Neural progenitor cell (in vitro differentiated cells): ENCODE results near the gene RNF222. TPM values are rescaled to one million over a fixed set of nuclear protein-coding genes. Genes with fewer than 3 reads are reported as not detected.
A peak's percentile ranks its signal among the peaks of the same experiment; 100 is the strongest.
"Not testable (repeated sequence)": the region's sequence is repeated elsewhere in the genome, so short reads cannot be mapped to it uniquely, and the experiment has no call there.

Experiments used
- DNase-seq: peaks from one replicate; pipeline ENCODE4 v3.0.0-alpha.2; 2016; ENCODE audit warnings: low spot score
- H2AFZ ChIP-seq: fragments of 200-600 bp; sonication (generic); replicated peaks from 2 replicates; pipeline ENCODE4 v1.6.1; 2016; ENCODE audit warnings: antibody characterized with exemption
- H3F3A ChIP-seq: fragments of 200-600 bp; sonication (generic); 2 replicates; pipeline ENCODE4 v1.6.1; 2016; ENCODE audit warnings: antibody characterized with exemption, low read depth
- H3K27ac ChIP-seq: fragments of 200-600 bp; sonication (generic); 2 replicates; pipeline ENCODE4 v1.5.1; 2016; ENCODE audit warnings: mild to moderate bottlenecking
- H3K27me3 ChIP-seq: fragments of 200-600 bp; sonication (generic); 2 replicates; pipeline ENCODE4 v1.6.1; 2016; ENCODE audit warnings: mild to moderate bottlenecking, moderate library complexity
- H3K36me3 ChIP-seq: fragments of 200-600 bp; sonication (generic); 2 replicates; pipeline ENCODE4 v1.5.1; 2016
- H3K4me1 ChIP-seq: fragments of 200-600 bp; sonication (generic); 2 replicates; pipeline ENCODE4 v1.6.1; 2016; ENCODE audit warnings: mixed run types
- H3K4me2 ChIP-seq: fragments of 200-600 bp; sonication (generic); 2 replicates; pipeline ENCODE4 v1.6.1; 2016
- H3K4me3 ChIP-seq: fragments of 200-600 bp; sonication (generic); 2 replicates; pipeline ENCODE4 v1.5.1; 2016
- H3K79me2 ChIP-seq: fragments of 200-600 bp; sonication (generic); 2 replicates; pipeline ENCODE4 v1.6.1; 2016; ENCODE audit warnings: low read depth
- H3K9ac ChIP-seq: fragments of 200-600 bp; sonication (generic); 2 replicates; pipeline ENCODE4 v1.6.1; 2016
- H3K9me3 ChIP-seq: fragments of 200-600 bp; sonication (generic); 2 replicates; pipeline ENCODE4 v1.5.1; 2016; ENCODE audit warnings: low read depth
- H4K20me1 ChIP-seq: fragments of 200-600 bp; sonication (generic); 2 replicates; pipeline ENCODE4 v1.6.1; 2016; ENCODE audit warnings: low read depth
- H3K27ac Mint-ChIP-seq: 3 replicates; pipeline ENCODE4 v1.8.0; 2021; ENCODE audit warnings: mixed read lengths
- H3K27me3 Mint-ChIP-seq: 2 replicates; pipeline ENCODE4 v1.8.0; 2022; ENCODE audit warnings: low read depth, mild to moderate bottlenecking, inconsistent platforms, moderate library complexity, mixed read lengths; ENCODE audit not compliant: insufficient read depth
- H3K36me3 Mint-ChIP-seq: 3 replicates; pipeline ENCODE4 v1.8.0; 2021; ENCODE audit warnings: mixed read lengths
- H3K4me1 Mint-ChIP-seq: 3 replicates; pipeline ENCODE4 v1.8.0; 2021; ENCODE audit warnings: mixed read lengths
- H3K4me3 Mint-ChIP-seq: 3 replicates; pipeline ENCODE4 v1.8.0; 2021; ENCODE audit warnings: mild to moderate bottlenecking, moderate library complexity, mixed read lengths
- H3K9me3 Mint-ChIP-seq: 3 replicates; pipeline ENCODE4 v1.8.0; 2020; ENCODE audit warnings: mixed read lengths
- EZH2 ChIP-seq: fragments of 200-600 bp; sonication (generic); IDR thresholded peaks from 2 replicates; pipeline ENCODE4 v1.6.1; 2017; ENCODE audit warnings: antibody characterized with exemption, mild to moderate bottlenecking, moderate library complexity
- EZH2phosphoT487 ChIP-seq: fragments of 200-600 bp; sonication (generic); IDR thresholded peaks from 2 replicates; pipeline ENCODE4 v1.6.1; 2017; ENCODE audit warnings: antibody characterized with exemption
- total RNA-seq: library from RNA; depleted of rRNA; stranded (reverse); fragments of >200 nt; gene quantifications from 2 replicates; pipeline ENCODE4 v1.2.3, GENCODE V29; 2015; ENCODE audit warnings: low replicate concordance
- TF ChIP-seq, protein P1 (sequence below): fragments of 200-600 bp; sonication (generic); IDR thresholded peaks from 2 replicates; pipeline ENCODE4 v1.5.1; 2017; ENCODE audit warnings: antibody characterized with exemption, mild to moderate bottlenecking

Gene RNF222
- total RNA-seq, 1 donor from 2014 or later: not detected

- no peak overlapping the region for H3K4me2 ChIP-seq
- no peak overlapping the region for H3K9ac ChIP-seq
- H3K4me3 ChIP-seq: no peak overlapping the region
- Mint-ChIP-seq H3K27me3 (no peaks in the 10 kb centered on the region), H3K9me3 (peaks cover 2% of the 10 kb centered on the region), H3K36me3 (peaks cover 5% of the 10 kb centered on the region), H3K27ac (no peak overlapping the region), H3K4me3 (no peak overlapping the region), H3K4me1 (peaks cover 4% of the 10 kb centered on the region)
- H4K20me1 ChIP-seq: no peaks in the 10 kb centered on the region
- H3K27ac ChIP-seq: no peak overlapping the region
- no peaks in the 10 kb centered on the region for H3F3A ChIP-seq
- no peaks in the 10 kb centered on the region for H3K27me3 ChIP-seq
- H3K4me1 ChIP-seq: no peaks in the 10 kb centered on the region
- no peaks in the 10 kb centered on the region for H3K9me3 ChIP-seq
- DNase-seq: no peak
- TF ChIP-seq, protein P1, sequence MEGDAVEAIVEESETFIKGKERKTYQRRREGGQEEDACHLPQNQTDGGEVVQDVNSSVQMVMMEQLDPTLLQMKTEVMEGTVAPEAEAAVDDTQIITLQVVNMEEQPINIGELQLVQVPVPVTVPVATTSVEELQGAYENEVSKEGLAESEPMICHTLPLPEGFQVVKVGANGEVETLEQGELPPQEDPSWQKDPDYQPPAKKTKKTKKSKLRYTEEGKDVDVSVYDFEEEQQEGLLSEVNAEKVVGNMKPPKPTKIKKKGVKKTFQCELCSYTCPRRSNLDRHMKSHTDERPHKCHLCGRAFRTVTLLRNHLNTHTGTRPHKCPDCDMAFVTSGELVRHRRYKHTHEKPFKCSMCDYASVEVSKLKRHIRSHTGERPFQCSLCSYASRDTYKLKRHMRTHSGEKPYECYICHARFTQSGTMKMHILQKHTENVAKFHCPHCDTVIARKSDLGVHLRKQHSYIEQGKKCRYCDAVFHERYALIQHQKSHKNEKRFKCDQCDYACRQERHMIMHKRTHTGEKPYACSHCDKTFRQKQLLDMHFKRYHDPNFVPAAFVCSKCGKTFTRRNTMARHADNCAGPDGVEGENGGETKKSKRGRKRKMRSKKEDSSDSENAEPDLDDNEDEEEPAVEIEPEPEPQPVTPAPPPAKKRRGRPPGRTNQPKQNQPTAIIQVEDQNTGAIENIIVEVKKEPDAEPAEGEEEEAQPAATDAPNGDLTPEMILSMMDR: no peak
- TF ChIP-seq EZH2phosphoT487: no peak
- no peak for TF ChIP-seq EZH2
- no peaks in the 10 kb centered on the region for H3K36me3 ChIP-seq
- H3K79me2 ChIP-seq: no peaks in the 10 kb centered on the region
- H2AFZ ChIP-seq: no peak overlapping the region
Observed at GRCh38 chr17:8354236-8354635, 43.4 kb downstream of the RNF222 start.

DNA sequence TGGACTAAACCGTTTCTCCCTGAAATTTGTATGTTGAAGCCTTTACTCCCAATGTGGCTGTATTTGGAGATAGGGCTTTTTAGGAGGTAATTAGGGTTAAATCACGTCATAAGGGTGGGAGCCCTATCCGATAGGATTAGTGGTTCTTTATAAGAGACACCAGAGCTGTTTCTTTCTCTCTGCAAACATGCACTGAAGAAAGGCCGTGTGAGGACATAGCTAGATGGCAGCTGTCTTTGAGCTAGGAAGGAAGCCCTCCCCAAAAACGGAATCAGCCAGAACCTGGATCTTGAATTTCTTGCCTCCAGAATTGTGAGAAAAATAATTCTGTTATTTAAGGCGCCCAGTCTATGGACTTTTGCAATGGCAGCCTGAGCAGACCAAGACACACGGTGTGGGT lies 43.9 kb downstream of the RNF222 start:
- TF ChIP-seq, protein P1: no peak
- TF ChIP-seq EZH2phosphoT487: no peak
- TF ChIP-seq EZH2: no peak
- Histone ChIP-seq H3K36me3 (no peaks in the 10 kb centered on the region), H3K9me3 (no peaks in the 10 kb centered on the region), H3F3A (no peaks in the 10 kb centered on the region), H3K27me3 (no peaks in the 10 kb centered on the region), H3K79me2 (no peaks in the 10 kb centered on the region), H2AFZ (no peak overlapping the region), H3K4me2 (no peak overlapping the region), H4K20me1 (no peaks in the 10 kb centered on the region), H3K4me3 (no peak overlapping the region), H3K27ac (no peak overlapping the region), H3K4me1 (no peaks in the 10 kb centered on the region), H3K9ac (no peak overlapping the region)
- peaks cover 2% of the 10 kb centered on the region for H3K9me3 Mint-ChIP-seq
- H3K27ac Mint-ChIP-seq: no peak overlapping the region
- H3K36me3 Mint-ChIP-seq: peaks cover 5% of the 10 kb centered on the region
- no peaks in the 10 kb centered on the region for H3K27me3 Mint-ChIP-seq
- H3K4me1 Mint-ChIP-seq: peaks cover 4% of the 10 kb centered on the region
- no peak overlapping the region for H3K4me3 Mint-ChIP-seq
- no peak for DNase-seq

DNA sequence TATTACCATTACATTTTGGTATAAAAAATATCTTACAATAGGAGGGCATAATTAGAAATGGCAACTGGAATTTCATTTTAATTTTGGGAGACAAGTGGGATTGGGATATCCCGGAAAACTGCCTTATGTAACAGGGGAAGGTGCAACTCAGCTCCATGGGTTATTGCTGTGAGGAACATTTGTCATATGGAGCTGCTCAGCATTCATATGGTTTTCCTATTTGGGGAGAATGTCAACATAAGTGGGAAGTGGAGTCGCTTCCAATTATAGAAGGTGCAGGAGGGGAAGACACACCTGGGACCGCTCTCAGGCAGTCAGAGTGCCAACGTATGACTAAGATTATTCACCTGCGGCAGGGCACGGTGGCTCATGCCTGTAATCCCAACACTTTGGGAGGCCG lies 47.3 kb downstream of the RNF222 start:
- H4K20me1 ChIP-seq: no peaks in the 10 kb centered on the region
- TF ChIP-seq, protein P1: no peak
- no peak for TF ChIP-seq EZH2
- TF ChIP-seq EZH2phosphoT487: no peak
- H3F3A ChIP-seq: no peaks in the 10 kb centered on the region
- H3K9ac ChIP-seq: no peak overlapping the region
- H3K9me3 ChIP-seq: no peaks in the 10 kb centered on the region
- no peak overlapping the region for H3K27ac ChIP-seq
- Mint-ChIP-seq H3K27me3 (peaks cover 2% of the 10 kb centered on the region), H3K27ac (no peak overlapping the region), H3K4me3 (no peak overlapping the region), H3K4me1 (peaks cover 4% of the 10 kb centered on the region), H3K36me3 (no peaks in the 10 kb centered on the region), H3K9me3 (peaks cover 3% of the 10 kb centered on the region)
- no peaks in the 10 kb centered on the region for H3K79me2 ChIP-seq
- H3K4me3 ChIP-seq: no peak overlapping the region
- no peak for DNase-seq
- no peak overlapping the region for H2AFZ ChIP-seq
- no peak overlapping the region for H3K4me2 ChIP-seq
- H3K4me1 ChIP-seq: no peaks in the 10 kb centered on the region
- H3K27me3 ChIP-seq: no peaks in the 10 kb centered on the region
- no peaks in the 10 kb centered on the region for H3K36me3 ChIP-seq

DNA sequence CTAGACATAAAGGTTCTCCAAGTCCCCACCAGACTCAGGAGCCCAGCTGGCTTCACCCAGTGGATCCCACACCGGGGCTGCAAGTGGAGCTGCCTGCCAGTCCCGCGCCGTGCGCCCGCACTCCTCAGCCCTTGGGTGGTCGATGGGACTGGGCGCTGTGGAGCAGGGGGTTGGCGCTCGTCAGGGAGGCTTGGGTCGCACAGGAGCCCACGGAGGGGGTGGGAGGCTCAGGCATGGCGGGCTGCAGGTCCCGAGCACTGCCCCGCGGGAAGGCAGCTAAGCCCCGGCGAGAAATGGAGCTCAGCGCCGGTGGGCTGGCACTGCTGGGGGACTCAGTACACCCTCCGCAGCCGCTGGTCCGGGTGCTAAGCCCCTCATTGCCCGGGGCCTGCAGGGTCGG lies 50.6 kb downstream of the RNF222 start:
- not testable (repeated sequence) for H3K9me3 Mint-ChIP-seq, H3K4me1 Mint-ChIP-seq, H3K4me3 Mint-ChIP-seq, H3K4me3 ChIP-seq, H4K20me1 ChIP-seq, H3F3A ChIP-seq, H3K36me3 Mint-ChIP-seq, H3K4me2 ChIP-seq, H3K27me3 Mint-ChIP-seq, H3K4me1 ChIP-seq, H3K9me3 ChIP-seq, H3K36me3 ChIP-seq, H3K9ac ChIP-seq, H3K27me3 ChIP-seq, H3K79me2 ChIP-seq, DNase-seq, H3K27ac Mint-ChIP-seq, H3K27ac ChIP-seq
- peak overlapping the region; percentile 17 for H2AFZ ChIP-seq
